Fibroblast of skin of back (primary cell): ENCODE results near the gene PDE6B.
"Not testable (repeated sequence)": the region's sequence is repeated elsewhere in the genome, so short reads cannot be mapped to it uniquely, and the experiment has no call there.

Experiments used
- DNase-seq: peaks from one replicate; pipeline ENCODE4 v3.0.0-alpha.2; 2013

PDE6B gene

DNA sequence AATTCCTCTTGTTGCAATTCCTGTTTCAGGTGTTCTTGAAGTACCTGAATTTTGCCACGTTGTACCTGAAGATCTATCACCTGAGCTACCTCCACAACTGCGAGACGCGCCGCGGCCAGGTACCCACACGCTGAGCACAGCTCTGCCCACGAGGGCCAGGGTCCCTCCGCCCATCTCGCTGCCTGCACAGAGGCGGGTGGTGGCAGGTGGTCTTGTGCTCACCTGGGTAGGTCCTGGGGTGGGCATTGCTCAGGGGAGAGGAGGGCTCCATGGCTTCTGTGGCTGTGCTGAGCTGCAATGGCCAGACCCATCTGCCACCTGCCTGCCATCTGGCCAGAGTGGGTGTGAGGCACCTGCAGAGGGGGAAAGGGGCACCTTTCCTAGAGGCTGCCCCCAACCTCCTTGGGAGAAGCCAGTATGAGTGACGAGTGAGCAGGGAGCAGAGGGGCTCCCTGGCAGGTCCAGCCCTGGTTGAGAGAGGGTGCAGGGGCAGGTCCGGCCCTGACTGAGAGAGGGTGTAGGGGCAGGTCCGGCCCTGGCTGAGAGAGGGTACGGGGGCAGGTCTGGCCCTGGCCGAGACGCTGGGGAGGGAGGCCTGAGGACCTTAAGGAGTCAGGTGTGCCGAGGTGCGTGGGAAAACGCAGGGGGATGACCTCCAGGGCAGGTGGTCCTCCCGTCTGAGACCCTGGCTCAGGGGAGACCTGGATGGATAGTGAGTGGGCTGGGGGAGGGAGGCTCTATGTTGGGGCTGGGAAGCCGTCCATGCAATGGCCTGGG lies 10.7 kb downstream of the PDE6B start:
- DNase-seq, result no peak

DNA sequence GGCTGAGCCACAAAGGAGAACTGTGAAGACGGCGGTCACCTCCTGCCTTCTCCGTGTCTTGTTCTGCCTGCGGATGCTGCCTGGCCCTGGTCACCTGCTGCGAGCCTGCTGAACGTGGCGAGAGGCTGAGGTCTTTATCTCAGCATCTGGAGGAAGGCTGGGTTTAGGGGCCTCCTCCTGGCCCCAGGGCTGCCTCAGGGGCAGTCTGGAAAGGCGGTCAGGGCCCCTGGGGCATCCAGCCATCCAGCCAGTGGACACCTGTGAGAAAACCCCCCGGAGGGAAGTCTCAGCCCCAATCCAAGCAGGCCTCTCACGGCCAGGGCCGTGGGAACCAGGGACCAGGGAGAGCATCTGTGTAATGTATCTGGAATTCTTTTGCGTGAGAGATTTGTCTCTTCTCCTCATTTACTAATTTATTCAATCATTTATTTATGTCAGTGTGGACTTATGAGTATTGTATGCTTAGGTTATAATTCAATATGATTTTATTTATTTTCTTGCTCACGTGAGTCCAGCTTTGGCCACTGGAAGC lies 11.3 kb downstream of the PDE6B start:
- no peak for DNase-seq

DNA sequence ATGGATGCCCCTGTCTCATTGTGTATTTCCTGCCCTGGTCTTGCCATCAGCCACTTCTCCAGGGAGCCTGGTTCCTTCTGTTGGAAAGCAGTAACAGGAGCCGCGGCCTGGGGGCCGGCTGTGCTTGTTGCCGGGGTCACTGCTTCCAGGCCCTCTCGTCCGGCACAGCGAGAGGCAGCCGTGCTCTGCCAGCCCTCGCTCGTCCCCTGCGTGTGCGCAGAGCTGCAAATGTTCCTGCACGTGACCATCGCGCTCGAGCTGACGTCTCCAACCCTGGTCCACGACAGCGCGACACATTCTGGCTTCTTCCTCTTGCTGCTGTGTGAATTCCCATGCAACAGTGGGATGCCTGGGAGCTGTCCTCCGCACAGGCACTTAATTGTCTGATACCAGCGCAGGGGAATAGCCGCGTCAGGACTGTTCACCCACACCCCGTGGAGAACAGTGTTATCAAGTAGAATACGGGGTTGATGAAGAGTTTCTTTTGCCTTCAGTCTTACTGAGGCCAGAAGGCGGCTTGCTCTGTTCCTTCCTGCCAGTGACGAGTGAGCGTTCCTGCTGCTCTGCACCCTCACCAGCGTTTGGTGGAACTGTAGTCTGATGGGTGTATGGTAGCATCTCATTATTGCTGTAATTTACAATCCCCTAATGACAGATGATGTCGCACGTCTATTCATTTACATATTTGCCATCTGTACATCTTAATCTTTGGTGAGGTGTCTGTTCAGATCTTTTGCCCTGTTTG lies 12.3 kb downstream of the PDE6B start:
- DNase-seq, result no peak

DNA sequence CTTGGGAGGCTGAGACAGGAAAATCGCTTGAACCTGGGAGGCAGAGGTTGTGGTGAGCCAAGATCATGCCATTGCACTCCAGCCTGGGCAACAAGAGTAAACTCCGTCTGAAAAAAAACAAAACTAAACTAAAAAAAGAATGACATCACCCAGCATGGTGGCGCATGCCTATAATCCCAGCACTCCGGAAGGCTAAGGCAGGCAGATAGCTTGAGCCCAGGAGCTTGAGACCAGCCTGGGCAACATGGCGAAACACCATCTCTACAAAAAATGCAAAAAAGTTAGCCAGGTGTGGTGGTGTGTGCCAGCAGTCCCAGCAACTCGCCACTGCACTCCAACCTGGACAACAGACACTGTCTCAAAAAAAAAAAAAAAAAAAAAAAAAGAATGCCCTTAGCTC lies 17.0 kb downstream of the PDE6B start:
- not testable (repeated sequence) for DNase-seq

DNA sequence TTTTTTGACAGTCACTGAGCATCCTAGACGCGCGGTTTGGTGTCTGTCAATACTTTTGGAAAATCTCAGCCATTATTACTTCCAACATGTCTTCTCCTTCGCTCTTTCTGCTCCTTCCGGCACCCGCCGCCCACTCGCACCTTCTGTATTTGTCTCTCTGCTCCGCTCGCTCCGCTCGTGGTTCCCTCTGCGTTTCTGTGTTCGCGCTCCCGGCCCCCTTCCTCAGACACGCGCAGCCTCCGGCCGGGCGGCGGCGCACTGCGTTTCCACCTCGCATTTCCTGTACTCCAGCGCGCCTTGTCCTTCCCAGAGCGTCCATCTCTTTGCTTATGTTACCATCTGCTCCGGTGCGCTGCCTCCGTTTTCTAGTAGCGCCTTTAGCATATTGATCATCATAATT lies 21.1 kb downstream of the PDE6B start:
- DNase-seq, result no peak

DNA sequence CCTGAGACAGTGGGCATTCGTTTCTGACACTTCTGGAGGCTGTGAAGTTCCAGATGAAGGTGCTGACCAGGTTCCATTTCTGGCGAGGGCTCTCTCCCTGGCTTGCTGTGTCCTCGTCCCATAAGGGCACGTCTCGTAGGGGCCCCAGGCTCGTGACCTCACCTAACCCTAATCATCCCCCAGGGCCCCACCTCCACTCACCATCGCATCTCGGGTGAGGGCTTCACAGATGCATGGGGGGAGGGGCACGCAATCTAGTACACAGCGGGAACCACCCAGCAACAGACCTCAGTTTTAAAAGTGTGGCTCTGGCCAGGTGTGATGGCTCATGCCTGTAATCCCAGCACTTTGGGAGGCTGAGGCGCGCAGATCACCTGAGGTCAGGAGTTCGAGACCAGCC lies 22.1 kb downstream of the PDE6B start:
- DNase-seq, result no peak

DNA sequence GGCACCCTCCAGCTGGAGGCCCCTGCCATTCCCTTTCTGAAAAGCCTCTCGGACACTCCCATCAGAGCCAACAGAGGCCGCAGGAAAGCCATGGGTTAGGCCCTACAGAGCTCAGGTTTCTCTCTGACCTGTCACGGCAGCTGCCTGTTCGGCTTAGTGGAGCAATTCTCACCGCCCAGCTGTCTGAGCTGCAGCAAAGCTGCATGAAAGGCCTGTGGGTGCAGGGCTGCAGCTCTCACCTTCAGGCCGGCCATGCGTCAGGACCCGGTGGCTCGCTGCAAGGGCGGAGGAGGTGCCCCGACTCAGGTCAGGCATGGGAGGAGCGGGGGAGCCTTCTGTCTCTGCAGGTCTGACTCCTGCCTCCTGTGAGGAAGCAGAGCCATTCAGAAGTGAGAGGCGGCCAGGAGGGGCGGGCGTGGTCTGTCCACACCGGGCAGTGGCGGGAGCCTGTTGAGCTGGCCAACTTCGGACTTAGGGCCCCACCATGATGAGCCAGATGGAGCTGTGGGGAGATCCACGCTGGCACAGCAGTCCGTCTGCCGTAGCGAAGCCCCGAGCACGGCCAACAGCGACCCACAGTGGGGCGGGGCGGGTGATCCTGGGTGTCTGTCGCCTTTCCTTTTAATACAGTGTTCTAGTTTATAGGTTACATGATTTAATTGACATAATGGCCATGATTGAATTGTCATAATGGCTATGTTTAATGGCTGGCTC lies 23.4 kb downstream of the PDE6B start:
- DNase-seq, result no peak

DNA sequence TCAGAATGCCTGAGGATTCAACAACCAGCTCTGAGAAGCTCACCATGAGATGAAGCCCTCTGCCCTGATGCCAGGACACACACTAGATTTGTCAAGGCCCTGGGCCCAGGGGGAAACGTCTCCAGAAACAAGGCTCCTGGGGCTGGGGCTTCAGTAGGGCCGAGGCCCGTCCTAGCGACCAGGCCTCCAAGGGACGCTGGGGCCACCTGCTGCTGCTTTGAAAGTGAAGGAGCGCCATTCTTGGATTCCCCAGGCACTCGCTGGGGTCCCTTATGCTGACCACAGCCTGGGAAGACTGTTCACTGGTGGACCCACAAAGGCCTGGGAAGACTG lies 23.9 kb downstream of the PDE6B start:
- no peak for DNase-seq

DNA sequence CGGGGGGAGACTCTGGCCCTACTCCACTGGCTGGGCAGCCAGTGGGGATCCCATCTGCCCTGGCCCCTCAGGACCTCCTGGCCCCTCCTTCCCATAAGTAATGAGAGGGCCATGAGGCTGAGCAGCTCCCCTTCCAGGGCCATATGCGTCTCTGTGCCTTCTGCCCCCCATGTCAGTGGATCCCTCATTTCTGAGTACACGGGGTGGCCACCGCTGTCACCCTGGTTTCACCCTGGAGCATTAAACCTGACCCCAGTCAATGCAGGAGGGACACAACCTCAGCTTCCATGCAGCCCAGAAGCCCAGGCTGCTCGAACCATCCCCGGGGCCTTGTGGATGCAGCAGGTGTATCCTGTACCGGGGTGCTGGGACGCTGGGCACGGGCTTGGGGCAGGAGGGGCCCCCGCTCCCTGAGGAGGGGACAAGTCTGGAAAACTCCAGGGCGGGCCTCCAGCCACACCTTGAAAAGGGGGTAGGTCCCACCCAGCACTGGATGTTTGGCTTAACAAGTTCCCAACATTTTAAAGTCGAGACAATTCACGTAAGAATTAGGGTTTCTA lies 24.5 kb downstream of the PDE6B start:
- no peak for DNase-seq

DNA sequence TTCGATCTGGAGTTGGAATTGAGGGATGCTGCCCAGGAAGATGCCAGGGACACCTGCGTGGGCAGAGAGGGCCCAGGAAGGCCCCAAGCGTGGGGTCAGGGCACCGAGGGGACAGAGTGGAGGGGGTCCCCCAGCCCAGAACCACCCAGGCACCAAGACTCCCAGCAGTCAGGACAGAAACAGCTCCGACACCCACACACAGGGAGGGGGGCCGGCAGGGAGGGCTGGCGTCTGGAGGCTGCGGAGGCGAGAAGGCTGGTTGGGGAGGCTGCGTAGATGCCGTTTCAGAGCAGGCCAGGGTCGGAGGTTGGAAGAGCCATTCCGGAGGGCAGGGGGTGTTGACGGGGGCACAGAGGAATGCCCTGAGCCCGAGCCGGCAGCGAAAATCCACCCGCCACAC lies 25.1 kb downstream of the PDE6B start:
- no peak for DNase-seq

DNA sequence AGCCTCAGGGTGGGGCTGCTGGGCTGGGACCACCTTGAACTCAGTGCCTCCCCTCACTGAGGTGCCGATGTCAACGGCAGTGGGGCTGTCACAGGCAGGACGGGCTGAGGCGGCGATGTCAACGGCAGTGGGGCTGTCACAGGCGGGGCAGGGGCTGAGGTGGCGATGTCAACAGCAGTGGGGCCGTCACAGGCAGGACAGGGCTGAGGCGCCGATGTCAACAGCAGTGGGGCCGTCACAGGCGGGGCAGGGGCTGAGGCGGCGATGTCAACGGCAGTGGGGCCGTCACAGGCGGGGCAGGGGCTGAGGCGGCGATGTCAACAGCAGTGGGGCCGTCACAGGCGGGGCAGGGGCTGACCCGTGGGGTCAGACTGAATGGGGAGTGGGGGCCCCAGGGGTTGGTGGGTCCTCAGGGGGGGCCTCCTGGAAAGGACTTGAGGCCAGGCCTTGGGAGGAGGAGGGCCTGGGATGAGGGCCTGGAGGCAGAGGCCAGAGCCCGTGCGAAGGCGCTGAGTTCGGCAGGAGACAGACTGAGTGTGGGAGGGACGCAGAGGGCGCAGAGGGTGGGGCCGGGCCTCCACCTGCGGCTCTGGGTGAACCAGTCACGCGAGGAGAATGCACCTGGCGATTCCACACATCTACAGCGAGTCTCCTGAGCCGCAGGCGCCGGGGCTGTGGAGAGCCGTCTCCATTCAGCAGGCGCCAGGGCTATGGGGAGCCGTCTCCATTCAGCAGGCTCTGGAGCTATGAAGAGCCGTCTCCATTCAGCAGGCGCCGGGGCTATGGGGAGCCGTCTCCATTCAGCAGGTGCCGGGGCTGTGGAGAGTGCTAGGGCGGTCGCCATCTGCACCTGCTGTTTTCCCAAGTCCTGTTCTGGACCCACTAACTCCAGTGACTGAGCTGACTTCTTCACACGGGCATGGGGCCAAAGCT lies 25.8 kb downstream of the PDE6B start:
- DNase-seq, result no peak

DNA sequence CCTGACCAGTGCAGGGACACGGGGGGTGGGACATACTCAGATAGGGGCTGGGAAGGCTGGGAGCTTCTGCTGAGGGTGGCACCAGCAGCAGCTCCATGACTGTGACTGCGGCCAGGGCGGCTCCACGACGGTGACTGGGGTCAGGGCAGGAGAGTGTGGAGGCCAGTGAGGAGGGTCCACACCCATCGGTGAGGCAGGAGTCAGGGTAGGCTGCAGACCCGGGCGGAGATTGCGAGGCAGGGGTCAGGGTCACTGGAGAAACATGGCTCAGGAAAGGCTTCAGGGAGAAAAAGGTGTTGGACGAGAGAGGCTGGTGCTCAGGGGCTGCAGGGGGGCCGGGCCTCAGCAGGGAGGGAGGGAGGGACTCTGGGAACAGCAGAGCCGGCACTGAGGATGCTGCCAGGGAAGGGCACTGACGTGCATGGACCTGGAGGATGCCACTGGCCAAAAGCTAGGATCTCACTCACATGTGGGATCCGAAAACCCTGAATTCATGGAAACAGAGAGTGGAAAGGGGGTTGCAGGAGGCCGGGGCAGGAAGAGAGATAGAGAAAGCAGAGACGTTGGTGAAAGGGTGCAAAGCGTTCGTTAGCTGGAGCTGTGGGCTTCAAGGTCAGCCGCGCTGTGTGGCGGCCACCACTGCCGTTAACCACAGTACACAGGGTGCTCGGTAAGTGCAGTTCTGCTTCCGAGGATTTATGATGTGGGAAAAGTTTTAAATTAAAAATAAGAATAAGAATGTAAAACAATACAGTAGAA lies 26.7 kb downstream of the PDE6B start:
- no peak for DNase-seq

DNA sequence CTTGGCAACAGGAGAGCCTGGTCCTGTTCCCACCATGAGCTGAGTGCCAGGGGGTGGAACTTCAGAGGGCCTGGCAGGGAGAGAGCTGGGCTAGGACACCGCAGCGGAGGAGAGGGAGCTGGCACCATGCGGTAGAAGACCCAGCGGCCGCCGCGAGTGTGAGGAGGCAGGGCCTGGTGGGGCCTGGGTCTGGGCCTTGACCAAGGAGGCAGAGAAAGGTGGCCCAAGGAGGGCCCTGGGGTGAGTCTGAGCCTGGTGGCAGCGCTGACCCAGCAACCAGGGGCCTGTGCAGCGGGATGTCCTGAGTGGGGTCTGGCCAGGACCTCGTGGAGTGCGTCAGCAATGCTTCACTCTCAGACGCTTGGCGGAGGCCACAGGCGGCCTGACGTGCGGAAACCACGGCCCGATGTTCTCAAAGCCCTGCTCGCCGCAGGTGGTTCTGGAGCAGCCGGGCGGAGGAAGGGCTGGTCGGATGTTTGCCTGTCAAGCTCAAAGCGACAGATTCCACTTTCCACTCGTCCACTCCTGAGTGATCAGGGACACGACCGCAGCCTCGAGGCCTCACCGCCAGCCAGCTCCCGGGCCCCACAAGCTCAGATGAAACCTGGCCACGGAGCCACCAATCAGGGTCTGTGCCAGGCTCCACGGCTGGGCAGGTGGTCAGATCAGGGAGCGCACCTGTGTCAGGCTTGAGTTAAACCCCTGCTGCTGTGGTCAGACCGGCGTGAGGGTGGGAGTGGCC lies 27.9 kb downstream of the PDE6B start:
- no peak for DNase-seq

DNA sequence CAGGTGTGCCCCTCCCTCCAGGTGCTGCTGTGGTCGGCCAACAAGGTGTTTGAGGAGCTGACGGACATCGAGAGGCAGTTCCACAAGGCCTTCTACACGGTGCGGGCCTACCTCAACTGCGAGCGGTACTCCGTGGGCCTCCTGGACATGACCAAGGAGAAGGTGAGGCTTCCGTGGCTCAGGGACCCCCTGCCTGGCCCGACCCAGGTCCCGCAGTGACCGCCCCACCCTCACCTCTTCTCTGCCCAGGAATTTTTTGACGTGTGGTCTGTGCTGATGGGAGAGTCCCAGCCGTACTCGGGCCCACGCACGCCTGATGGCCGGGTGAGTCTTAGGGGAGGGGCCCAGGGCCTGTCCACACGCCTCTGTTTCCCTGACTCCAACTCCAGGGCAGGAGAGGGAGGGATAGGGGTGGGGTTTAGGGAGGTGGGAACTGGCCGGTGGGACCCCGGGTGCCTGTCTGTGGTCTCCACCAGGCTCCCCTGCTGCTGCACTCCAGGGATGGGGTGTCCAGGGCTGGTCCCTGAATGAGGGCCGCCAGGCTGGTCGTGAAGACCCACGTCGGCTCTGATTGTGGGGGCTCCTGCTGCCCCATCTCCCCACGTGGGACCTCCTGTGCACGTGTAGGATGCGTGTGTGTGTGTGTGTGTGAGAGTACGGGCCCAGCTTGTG lies 28.6 kb downstream of the PDE6B start:
- DNase-seq, result no peak

DNA sequence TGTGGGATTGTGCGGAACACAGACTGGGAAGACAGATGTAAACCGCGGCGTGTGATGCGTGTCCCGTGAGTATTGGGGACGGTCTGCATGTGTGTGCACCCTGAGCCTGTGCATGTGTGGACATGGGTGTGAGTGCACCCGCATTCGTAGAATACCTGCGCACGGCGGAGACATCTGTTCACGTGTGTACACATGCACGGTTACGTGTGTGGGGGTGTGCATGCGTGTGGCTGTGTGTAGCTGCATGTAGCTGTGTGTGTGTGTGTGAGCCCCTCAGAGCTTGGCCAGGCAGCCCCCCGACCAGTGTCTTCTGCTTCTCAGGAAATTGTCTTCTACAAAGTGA lies 29.1 kb downstream of the PDE6B start:
- no peak for DNase-seq

DNA sequence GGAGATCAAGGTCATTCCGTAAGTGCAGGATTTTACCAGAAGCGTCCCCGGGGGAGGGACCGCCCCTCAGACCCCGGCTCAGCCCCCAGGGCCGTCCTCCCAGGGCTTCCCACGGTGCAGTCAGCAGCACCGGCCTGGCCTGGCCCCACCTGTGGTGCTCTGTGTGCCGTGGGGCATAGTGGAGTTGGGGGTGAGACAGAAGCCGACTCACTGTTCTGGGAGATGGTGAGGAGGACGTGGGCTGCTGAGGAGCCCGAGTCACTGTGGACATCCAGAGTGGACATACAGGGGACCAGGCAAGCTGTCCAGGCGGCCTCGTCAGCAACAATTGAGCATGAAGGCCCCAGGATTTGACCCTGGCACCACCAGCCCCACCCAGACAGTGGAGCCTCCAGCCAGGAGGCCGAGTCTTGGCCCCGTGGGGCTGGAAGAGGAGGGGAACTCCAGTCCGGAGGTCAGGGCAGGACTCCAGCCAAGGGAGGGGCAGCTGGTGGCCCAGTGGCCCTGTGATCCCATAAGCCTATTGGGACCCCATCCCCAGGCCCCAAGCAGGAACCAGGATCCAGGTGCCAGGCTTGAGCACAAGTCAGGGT lies 29.6 kb downstream of the PDE6B start:
- DNase-seq, result no peak

DNA sequence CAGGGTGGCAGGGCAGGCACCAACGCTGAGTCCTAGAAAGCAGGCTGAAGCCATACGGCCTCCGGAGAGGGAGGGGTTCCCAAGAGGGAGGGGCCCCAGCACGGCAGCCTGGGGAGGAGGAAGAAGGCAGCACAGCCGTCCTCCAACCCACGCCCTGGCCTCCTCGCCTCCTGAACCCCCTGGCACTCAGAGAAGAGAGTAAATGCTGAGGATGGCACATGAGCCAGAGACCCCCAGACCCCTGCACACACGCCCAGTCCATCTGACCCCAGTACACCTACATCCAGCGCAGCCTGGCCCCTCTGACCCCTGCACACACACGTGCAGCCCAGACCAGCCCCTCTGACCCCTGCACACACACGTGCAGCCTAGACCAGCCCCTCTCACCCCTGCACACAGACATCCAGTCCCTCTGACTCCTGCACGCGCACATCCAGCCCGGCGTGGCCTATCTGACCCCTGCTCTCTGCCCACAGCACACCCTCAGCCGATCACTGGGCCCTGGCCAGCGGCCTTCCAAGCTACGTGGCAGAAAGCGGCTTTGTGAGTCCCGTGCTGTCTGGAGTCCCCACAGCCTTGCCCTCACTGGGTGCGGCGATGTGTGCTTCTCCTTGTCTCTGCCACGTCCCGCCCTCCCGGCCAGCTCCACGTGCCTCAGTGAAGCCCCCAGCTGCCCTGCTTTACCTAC lies 30.2 kb downstream of the PDE6B start:
- no peak for DNase-seq

DNA sequence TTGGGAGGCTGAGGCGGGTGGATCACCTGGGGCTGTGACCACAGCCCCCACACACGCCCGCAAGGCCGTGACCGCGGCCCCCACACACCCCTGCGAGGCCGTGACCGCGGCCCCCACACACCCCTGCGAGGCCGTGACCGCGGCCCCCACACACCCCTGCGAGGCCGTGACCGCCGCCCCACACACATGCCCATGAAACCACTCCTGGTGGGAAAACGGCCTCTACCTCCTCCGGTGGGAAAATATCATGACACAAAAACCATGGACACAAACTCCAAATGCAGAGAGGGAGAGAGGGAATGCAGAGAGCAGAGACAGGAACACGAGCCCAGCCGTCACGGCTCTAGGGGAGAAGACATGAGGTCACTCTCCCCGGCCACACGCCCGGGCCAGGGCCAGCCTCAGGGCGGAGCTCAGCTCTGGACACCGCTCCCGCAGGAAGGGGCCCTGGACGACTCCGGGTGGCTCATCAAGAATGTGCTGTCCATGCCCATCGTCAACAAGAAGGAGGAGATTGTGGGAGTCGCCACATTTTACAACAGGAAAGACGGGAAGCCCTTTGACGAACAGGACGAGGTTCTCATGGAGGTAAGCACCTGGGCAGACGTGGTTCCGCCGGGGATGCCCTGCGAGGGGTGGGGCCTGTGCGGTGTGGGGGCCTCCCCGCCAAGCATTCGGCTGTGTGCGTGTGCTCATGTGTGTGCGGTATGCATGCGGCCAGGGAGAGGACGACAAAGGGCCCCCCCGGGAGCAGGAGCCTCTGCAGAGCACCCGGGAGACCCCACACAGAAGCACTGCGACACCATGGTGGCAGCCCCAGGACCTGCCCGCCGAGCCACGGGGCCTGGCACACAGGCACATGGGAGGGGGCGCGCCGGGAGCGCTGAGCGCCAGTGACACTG lies 31.3 kb downstream of the PDE6B start:
- no peak for DNase-seq
